ENCODE results near the gene PRSS22.

DNA sequence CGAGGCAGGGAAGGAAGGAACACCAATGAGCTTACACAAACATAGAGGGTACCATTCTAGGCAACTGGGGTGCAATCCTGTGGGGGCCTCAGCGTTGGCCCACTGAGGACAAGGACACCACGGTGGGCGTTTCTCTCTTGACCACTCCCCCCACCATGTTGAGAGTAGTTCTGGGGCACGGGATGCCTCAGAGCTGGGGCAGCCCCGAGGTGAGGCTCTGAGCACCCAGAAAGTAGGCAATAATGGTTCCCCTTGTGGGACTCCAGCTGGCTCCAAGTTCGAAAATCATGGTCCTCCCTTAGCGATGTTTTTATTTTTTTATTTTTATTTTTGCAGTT, 35.8 kb downstream of the PRSS22 start:
- TF ChIP-seq, protein P1, sequence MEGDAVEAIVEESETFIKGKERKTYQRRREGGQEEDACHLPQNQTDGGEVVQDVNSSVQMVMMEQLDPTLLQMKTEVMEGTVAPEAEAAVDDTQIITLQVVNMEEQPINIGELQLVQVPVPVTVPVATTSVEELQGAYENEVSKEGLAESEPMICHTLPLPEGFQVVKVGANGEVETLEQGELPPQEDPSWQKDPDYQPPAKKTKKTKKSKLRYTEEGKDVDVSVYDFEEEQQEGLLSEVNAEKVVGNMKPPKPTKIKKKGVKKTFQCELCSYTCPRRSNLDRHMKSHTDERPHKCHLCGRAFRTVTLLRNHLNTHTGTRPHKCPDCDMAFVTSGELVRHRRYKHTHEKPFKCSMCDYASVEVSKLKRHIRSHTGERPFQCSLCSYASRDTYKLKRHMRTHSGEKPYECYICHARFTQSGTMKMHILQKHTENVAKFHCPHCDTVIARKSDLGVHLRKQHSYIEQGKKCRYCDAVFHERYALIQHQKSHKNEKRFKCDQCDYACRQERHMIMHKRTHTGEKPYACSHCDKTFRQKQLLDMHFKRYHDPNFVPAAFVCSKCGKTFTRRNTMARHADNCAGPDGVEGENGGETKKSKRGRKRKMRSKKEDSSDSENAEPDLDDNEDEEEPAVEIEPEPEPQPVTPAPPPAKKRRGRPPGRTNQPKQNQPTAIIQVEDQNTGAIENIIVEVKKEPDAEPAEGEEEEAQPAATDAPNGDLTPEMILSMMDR (IDR thresholded peaks at IDR 0.05; ENCODE audit: poor library complexity, severe bottlenecking), result no peak
- TF ChIP-seq EZH2 (IDR thresholded peaks at IDR 0.05; ENCODE audit: borderline replicate concordance, insufficient read depth, low read length, poor library complexity, severe bottlenecking), result no peak
